Calu3 (cell line): ENCODE data around the gene RXRG. TPM values are rescaled to one million over a fixed set of nuclear protein-coding genes. Genes with fewer than 3 reads are reported as not detected.

ENCODE experiments used
- BruUV-seq: library from RNA; stranded (reverse); fragments of 400-500 nt; replicated peaks from 2 replicates; lab custom pipeline; 2021; lab: Mats Ljungman, UMichigan
- CTCF ChIA-PET: fragments of 300-600 bp; sonication (Branson Sonifier 250); formaldehyde crosslinking; loops from one replicate; lab custom pipeline; 2022; ENCODE audit warnings: antibody characterized with exemption; lab: Charles Lee
- DNase-seq: peaks from one replicate; pipeline ENCODE4 v3.0.0; 2022
- H3K27ac Mint-ChIP-seq: one replicate; pipeline ENCODE4 v1.8.0; 2022; ENCODE audit warnings: mixed read lengths; ENCODE audit not compliant: unreplicated experiment
- H3K27me3 Mint-ChIP-seq: one replicate; pipeline ENCODE4 v1.8.0; 2022; ENCODE audit warnings: mixed read lengths; ENCODE audit not compliant: unreplicated experiment
- H3K36me3 Mint-ChIP-seq: one replicate; pipeline ENCODE4 v1.8.0; 2022; ENCODE audit warnings: mild to moderate bottlenecking, moderate library complexity, mixed read lengths; ENCODE audit not compliant: insufficient read depth, unreplicated experiment
- H3K4me1 Mint-ChIP-seq: one replicate; pipeline ENCODE4 v1.8.0; 2022; ENCODE audit warnings: mild to moderate bottlenecking, low read depth, mixed read lengths; ENCODE audit not compliant: unreplicated experiment
- H3K4me3 Mint-ChIP-seq: one replicate; pipeline ENCODE4 v1.8.0; 2022; ENCODE audit warnings: mild to moderate bottlenecking, low read depth, moderate library complexity, mixed read lengths; ENCODE audit not compliant: unreplicated experiment
- H3K9me3 Mint-ChIP-seq: one replicate; pipeline ENCODE4 v1.8.0; 2022; ENCODE audit warnings: low read depth, mixed read lengths; ENCODE audit not compliant: unreplicated experiment
- intact Hi-C: fragments of 100-400 bp; cut with micrococcal nuclease; formaldehyde crosslinking; loops from one replicate; pipeline ENCODE4 v1.10.0; 2022; ENCODE audit not compliant: unreplicated experiment
- total RNA-seq: library from RNA; stranded (reverse); gene quantifications from 2 replicates; pipeline ENCODE4 v1.2.3, GENCODE V29; 2022
- TF ChIP-seq, protein P1 (sequence below): fragments of 200-600 bp; IDR thresholded peaks from one replicate; pipeline ENCODE4 v1.8.0; 2022; ENCODE audit warnings: antibody characterized with exemption; ENCODE audit not compliant: unreplicated experiment

Gene RXRG
- total RNA-seq, 1 experiment from 2014 or later = not detected

DNA sequence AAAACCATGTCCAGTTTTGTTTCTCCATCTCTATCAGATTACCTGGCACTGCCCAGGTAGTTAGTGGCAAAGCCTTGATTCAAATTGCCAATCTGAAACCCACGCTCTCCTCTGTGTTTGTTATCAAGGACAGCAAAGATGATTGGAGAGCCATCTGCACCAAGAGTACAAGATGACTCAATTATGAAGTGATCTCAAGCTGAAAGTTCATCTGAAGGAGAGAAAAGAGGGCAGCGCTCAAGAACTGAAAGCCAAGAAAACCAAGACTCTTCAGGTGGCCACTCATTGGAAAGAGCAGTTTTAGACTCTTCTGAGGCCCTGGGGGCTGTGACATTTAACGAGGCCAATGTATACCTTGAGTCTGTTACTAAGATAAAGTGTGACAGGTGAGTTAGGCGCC is 13.8 kb downstream of the RXRG start:
- no peak overlapping the region for H3K27ac Mint-ChIP-seq
- H3K36me3 Mint-ChIP-seq = no peaks in the 10 kb centered on the region
- peaks cover 55% of the 10 kb centered on the region for H3K27me3 Mint-ChIP-seq
- DNase-seq = no peak
- intact Hi-C loops = no loop called here
- H3K9me3 Mint-ChIP-seq = no peaks in the 10 kb centered on the region
- TF ChIP-seq, protein P1, sequence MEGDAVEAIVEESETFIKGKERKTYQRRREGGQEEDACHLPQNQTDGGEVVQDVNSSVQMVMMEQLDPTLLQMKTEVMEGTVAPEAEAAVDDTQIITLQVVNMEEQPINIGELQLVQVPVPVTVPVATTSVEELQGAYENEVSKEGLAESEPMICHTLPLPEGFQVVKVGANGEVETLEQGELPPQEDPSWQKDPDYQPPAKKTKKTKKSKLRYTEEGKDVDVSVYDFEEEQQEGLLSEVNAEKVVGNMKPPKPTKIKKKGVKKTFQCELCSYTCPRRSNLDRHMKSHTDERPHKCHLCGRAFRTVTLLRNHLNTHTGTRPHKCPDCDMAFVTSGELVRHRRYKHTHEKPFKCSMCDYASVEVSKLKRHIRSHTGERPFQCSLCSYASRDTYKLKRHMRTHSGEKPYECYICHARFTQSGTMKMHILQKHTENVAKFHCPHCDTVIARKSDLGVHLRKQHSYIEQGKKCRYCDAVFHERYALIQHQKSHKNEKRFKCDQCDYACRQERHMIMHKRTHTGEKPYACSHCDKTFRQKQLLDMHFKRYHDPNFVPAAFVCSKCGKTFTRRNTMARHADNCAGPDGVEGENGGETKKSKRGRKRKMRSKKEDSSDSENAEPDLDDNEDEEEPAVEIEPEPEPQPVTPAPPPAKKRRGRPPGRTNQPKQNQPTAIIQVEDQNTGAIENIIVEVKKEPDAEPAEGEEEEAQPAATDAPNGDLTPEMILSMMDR = no peak
- H3K4me3 Mint-ChIP-seq = no peak overlapping the region
- CTCF ChIA-PET = no interaction called here
- no TSS peak for BruUV-seq
- H3K4me1 Mint-ChIP-seq = no peaks in the 10 kb centered on the region

DNA sequence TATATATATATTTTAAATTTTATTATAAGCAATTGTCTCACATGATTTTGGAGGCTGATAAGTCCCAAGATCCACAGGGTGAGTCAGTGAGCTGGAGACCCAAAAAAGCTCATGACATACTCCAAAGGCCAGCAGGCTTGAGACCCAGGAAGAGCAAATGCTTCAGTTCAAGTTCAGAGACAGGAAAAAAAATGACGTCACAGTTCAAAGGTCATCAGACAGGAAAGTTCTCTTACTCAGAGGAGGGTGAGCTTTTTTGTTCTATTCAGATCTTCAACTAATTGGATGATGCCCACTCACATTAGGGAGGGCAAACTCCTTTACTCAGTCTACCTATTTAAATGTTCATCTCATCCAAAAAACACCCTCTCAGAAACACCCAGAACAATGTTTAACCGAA is 18.2 kb downstream of the RXRG start:
- peaks cover 29% of the 10 kb centered on the region for H3K27me3 Mint-ChIP-seq
- CTCF ChIA-PET = interaction anchor here (0.9 kb wide), 1 partner anchor 60 kb away, joined by 3 read pairs; no protein-coding TSS in a partner anchor
- H3K4me1 Mint-ChIP-seq = no peaks in the 10 kb centered on the region
- no peaks in the 10 kb centered on the region for H3K36me3 Mint-ChIP-seq
- H3K4me3 Mint-ChIP-seq = no peak overlapping the region
- no peaks in the 10 kb centered on the region for H3K9me3 Mint-ChIP-seq
- intact Hi-C loops = no loop called here
- DNase-seq = no peak
- BruUV-seq = no TSS peak
- TF ChIP-seq, protein P1 = no peak
- no peak overlapping the region for H3K27ac Mint-ChIP-seq

DNA sequence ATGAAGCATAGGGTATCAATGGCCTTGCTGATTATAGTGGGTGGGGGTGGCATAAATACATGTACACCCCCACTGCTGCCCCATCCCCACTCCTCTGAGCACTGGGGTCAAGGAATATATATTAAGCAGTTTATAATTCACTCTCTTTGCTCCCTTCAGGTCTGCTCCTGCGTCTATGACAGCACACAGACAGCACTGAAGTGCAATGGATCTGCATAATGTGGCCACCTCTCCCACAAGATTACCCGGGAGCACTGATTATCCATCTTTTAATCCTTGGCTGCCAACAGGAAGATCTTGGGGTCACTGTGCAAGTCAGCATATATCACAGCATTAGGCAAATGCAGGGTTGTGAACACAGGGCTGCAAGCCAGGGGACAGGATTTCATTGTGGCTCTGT is 19.3 kb downstream of the RXRG start:
- CTCF ChIA-PET = interaction anchor here (1.0 kb wide), 1 partner anchor 12 kb away, joined by 3 read pairs; no protein-coding TSS in a partner anchor
- Mint-ChIP-seq H3K27me3 (peaks cover 26% of the 10 kb centered on the region), H3K36me3 (no peaks in the 10 kb centered on the region), H3K9me3 (no peaks in the 10 kb centered on the region), H3K4me3 (no peak overlapping the region), H3K4me1 (no peaks in the 10 kb centered on the region), H3K27ac (no peak overlapping the region)
- intact Hi-C loops = no loop called here
- no peak for DNase-seq
- BruUV-seq = no TSS peak
- TF ChIP-seq, protein P1 = no peak

DNA sequence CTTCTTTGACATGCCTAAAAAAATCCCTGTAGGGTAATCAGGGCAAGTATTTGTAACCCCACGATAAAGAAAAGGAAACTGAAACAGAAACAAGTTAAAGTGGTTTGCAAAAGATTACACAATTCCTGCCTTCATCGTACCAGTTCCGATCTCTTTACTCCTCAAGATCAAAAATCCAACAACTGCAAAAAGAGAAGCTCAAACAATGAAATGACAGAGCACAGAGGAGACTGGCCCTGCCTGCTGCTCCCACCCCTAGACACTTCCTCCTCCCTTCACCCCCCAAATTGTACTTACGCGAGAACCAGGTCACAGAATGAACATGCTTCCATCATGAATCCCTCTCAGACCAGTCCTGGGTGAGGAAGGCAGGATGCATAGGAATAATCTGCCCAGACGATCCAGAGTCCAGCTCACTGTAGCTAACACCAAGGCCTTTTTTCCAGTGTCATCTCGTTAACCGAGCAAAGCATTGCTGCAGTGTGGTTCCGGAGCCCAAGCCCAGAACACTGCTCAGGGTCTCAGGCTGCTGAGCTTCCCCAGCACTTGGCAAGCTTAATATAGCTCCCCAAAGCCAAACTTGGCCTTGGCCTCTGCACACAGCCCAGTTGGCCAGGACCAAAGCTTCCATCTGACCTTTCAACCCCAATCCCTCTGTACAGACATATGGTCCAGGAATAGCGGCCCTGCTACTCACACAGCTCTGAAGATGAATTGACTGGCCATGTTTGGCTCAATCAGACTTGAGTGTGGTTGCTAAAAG is 20.3 kb downstream of the RXRG start:
- intact Hi-C loops = no loop called here
- Mint-ChIP-seq H3K4me1 (no peaks in the 10 kb centered on the region), H3K36me3 (no peaks in the 10 kb centered on the region), H3K27ac (no peak overlapping the region), H3K9me3 (no peaks in the 10 kb centered on the region), H3K4me3 (no peak overlapping the region), H3K27me3 (peaks cover 32% of the 10 kb centered on the region)
- CTCF ChIA-PET = interaction anchor here (0.5 to 1.0 kb wide), 2 partner anchors 11 to 904 kb away, joined by 3 read pairs; no protein-coding TSS in a partner anchor
- DNase-seq = no peak
- BruUV-seq = no TSS peak
- TF ChIP-seq, protein P1 = no peak
